Activated CD4-positive, alpha-beta T cell treated with anti-CD3 and anti-CD28 coated beads for 36 hours (primary cell): Measurements from ENCODE around the gene CRACR2A. TPM values are rescaled to one million over a fixed set of nuclear protein-coding genes. Genes with fewer than 3 reads are reported as not detected.

Experiments used
- ATAC-seq: fragments of 200-7000 bp; cut with Tn5 transposase; one replicate; pipeline ENCODE4 v1.10.0; 2021; ENCODE audit warnings: mild to moderate bottlenecking, moderate library complexity
- CTCF ChIA-PET: fragments of 350-600 bp; sonication (Branson Sonifier 250); formaldehyde crosslinking; loops from one replicate; lab custom pipeline; 2021; ENCODE audit warnings: antibody characterized with exemption; lab: Charles Lee
- POLR2A ChIA-PET: fragments of 350-600 bp; sonication (Branson Sonifier 250); formaldehyde crosslinking; loops from one replicate; lab custom pipeline; 2021; ENCODE audit warnings: antibody characterized with exemption, inconsistent platforms; lab: Charles Lee
- DNase-seq: peaks from one replicate; pipeline ENCODE4 v3.0.0-alpha.2; 2020
- H3K27ac Mint-ChIP-seq: one replicate; pipeline ENCODE4 v1.8.0; 2021; ENCODE audit warnings: mixed read lengths
- H3K27me3 Mint-ChIP-seq: one replicate; pipeline ENCODE4 v1.8.0; 2021; ENCODE audit warnings: mixed read lengths
- H3K36me3 Mint-ChIP-seq: one replicate; pipeline ENCODE4 v1.8.0; 2021; ENCODE audit warnings: low read depth, mixed read lengths
- H3K4me1 Mint-ChIP-seq: one replicate; pipeline ENCODE4 v1.8.0; 2021; ENCODE audit warnings: mixed read lengths
- H3K4me3 Mint-ChIP-seq: one replicate; pipeline ENCODE4 v1.8.0; 2021; ENCODE audit warnings: mild to moderate bottlenecking, moderate library complexity, mixed read lengths
- H3K9me3 Mint-ChIP-seq: one replicate; pipeline ENCODE4 v1.8.0; 2021; ENCODE audit warnings: low read depth, mixed read lengths
- intact Hi-C, 2 experiments: fragments of 100-400 bp; cut with DNase I in 1 of 2; cut with micrococcal nuclease in 1 of 2; formaldehyde crosslinking; loops; one replicate each; pipeline versions ENCODE4 v1.14.2 to v1.15.1; 2022 to 2024; cut with DNase I, micrococcal nuclease
- total RNA-seq, 2 experiments: library from RNA; stranded (reverse); gene quantifications; one replicate each; pipeline ENCODE4 v1.2.3, GENCODE V29; 2021

The CRACR2A gene
- total RNA-seq, 2 experiments from 2014 or later, result 19.2 to 22.5 TPM

DNA sequence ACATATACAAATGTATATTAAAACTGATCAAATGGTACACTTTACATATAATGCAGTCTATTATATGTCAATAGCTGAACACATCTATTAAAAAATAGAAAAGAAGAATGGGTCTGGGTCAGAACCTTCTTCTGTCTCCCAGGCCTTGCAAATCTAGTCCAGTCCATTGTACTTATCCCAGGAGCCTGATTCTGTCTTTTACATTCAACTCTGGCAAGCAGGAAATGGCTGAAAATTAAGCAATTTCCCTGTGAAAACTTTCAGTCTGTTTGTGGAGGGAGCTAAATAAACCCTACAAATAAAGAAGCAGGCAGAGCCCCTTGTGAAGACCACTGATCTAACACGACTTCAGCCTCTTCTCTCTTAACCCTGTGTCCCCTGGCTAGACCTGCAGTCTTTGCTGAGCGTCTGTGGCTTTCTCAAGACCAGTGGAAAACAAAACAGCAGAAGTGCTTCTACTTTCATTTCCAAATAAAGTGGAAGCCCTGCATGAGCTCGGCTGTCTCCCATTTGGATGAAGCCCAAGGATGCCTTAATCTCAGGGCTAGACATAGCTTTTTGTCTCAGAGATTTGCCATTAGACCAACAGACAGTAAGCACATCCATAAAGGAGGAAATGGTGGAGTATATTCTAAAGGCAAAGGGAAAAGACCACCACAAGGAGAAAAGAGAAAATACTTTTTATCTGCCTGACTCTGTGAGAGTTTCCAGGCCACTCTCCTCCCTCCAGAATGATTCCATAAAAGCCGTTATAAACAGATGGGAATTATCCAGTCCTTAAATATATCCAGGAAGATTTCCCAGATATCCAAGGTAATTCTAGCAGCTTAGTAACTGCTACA, 48.2 kb downstream of the CRACR2A start:
- DNase-seq (no peak), ATAC-seq (no peak)
- Mint-ChIP-seq H3K9me3 (peaks cover 11% of the 10 kb centered on the region), H3K4me3 (no peak overlapping the region), H3K4me1 (no peaks in the 10 kb centered on the region), H3K27ac (no peak overlapping the region), H3K36me3 (peaks cover 33% of the 10 kb centered on the region), H3K27me3 (no peaks in the 10 kb centered on the region)
- POLR2A ChIA-PET, result no interaction called here
- CTCF ChIA-PET, result interaction anchor here (0.6 kb wide), 1 partner anchor 510 kb away, joined by 3 read pairs; no protein-coding TSS in a partner anchor
- intact Hi-C loops, result no loop called here

GRCh38 chr12:3700861-3701260, 52.0 kb downstream of the CRACR2A start:
- no peaks in the 10 kb centered on the region for H3K27me3 Mint-ChIP-seq
- CTCF ChIA-PET, result no interaction called here
- intact Hi-C loops, result no loop called here
- no peaks in the 10 kb centered on the region for H3K4me1 Mint-ChIP-seq
- ATAC-seq (no peak), DNase-seq (no peak)
- POLR2A ChIA-PET, result no interaction called here
- H3K27ac Mint-ChIP-seq, result no peak overlapping the region
- peaks cover 27% of the 10 kb centered on the region for H3K36me3 Mint-ChIP-seq
- H3K9me3 Mint-ChIP-seq, result peaks cover 11% of the 10 kb centered on the region
- no peak overlapping the region for H3K4me3 Mint-ChIP-seq

DNA sequence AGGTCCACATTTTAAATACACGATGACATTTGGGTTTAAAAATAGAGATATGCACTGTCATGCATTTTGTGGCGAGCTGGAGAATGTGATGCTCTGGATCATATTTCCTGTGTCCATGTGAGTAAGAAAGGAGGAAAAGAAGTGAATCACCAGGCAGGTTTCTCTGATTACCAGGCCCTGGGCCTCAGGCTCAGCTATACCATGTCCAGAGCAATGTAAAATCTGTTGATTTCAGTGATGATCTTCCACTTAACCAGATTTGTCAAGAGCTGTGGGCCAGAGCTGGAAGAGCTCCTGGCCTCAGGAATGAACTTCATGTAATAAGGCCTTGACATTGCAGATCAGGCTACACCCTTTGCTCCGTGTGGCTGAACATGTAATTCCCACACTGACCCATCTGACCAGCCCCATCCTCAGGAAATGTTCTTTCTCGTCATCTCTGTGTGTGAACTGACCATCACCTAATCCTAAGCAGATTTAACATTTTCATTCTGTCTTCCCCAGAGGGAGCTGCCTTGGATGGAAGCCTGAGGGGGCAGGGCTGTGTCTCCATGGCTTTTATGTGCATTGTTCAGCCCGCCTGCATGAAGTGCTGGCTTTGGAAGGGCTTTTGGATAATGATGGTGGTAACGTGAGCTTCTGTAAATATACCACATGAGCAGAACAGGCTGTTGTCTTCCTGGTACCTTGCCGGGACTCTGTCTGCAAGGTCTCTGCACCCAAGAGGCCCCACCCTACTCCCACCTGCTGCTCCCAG, 54.5 kb downstream of the CRACR2A start:
- Mint-ChIP-seq H3K36me3 (peaks cover 12% of the 10 kb centered on the region), H3K27me3 (no peaks in the 10 kb centered on the region), H3K27ac (no peak overlapping the region), H3K4me1 (no peaks in the 10 kb centered on the region), H3K9me3 (peaks cover under 1% of the 10 kb centered on the region), H3K4me3 (no peak overlapping the region)
- intact Hi-C loops, result no loop called here
- ChIA-PET CTCF (interaction anchor here (0.6 kb wide), 1 partner anchor 79 kb away, joined by 3 read pairs; no protein-coding TSS in a partner anchor), POLR2A (no interaction called here)
- no peak for DNase-seq
- no peak for ATAC-seq

- H3K27ac Mint-ChIP-seq, result no peak overlapping the region
- H3K4me3 Mint-ChIP-seq, result no peak overlapping the region
- no peaks in the 10 kb centered on the region for H3K4me1 Mint-ChIP-seq
- ATAC-seq (no peak), DNase-seq (no peak)
- no peaks in the 10 kb centered on the region for H3K27me3 Mint-ChIP-seq
- POLR2A ChIA-PET, result no interaction called here
- CTCF ChIA-PET, result interaction anchor here (1.0 kb wide), 1 partner anchor 106 kb away, joined by 3 read pairs; no protein-coding TSS in a partner anchor
- intact Hi-C loops, result no loop called here
- H3K36me3 Mint-ChIP-seq, result peaks cover 13% of the 10 kb centered on the region
- no peaks in the 10 kb centered on the region for H3K9me3 Mint-ChIP-seq
Observed at GRCh38 chr12:3697311-3697870, 55.5 kb downstream of the CRACR2A start.

GRCh38 chr12:3694673-3695072, 58.2 kb downstream of the CRACR2A start:
- H3K4me3 Mint-ChIP-seq, result no peak overlapping the region
- POLR2A ChIA-PET, result no interaction called here
- no peak overlapping the region for H3K27ac Mint-ChIP-seq
- H3K36me3 Mint-ChIP-seq, result peaks cover 28% of the 10 kb centered on the region
- H3K4me1 Mint-ChIP-seq, result no peaks in the 10 kb centered on the region
- intact Hi-C loops, result no loop called here
- no peak for ATAC-seq
- CTCF ChIA-PET, result interaction anchor here (0.9 kb wide), 1 partner anchor 78 kb away, joined by 3 read pairs; no protein-coding TSS in a partner anchor
- H3K27me3 Mint-ChIP-seq, result no peaks in the 10 kb centered on the region
- no peak for DNase-seq
- H3K9me3 Mint-ChIP-seq, result peaks cover 2% of the 10 kb centered on the region

DNA sequence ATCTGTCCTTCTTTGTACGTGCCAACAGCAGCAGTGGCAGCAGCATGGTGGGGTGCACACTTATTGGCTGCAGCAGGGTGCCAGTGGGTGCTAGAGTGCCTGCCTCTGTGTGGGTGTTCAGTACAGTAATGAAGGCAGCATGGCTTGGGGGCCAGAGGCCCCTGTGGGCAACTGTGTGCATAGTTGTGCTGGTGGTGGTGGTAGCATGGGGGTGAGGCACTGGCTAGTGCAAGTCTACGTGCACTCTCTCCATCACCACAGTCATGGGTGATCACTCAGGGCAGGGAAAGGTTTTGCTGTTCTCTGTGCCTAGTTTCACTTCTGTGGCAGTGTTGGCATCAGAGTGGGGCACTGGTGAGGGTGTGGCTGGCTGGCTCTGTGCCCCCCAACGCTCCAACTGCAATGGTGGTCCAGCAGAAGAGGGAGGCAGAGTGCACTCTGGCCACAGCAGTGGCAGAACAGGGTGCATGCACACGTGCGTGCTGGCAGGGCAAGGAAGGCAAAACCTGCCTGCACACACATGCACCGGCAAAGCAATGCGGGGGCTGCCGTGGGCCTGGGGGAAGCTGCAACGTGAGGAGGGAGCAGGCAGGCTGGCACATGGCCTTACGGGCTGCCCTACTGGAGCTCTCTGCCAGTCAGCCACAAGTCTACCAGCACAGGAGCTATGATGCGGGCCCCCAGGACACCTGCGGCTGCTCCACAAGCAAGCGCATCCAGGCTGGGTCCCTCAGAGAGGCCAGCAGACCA, 60.1 kb downstream of the CRACR2A start:
- POLR2A ChIA-PET, result no interaction called here
- no peak overlapping the region for H3K27ac Mint-ChIP-seq
- DNase-seq (no peak), ATAC-seq (no peak)
- H3K27me3 Mint-ChIP-seq, result no peaks in the 10 kb centered on the region
- CTCF ChIA-PET, result interaction anchor here (0.6 kb wide), 2 partner anchors 320 to 603 kb away, joined by 3 read pairs; no protein-coding TSS in a partner anchor
- peaks cover 2% of the 10 kb centered on the region for H3K9me3 Mint-ChIP-seq
- no peak overlapping the region for H3K4me3 Mint-ChIP-seq
- no peaks in the 10 kb centered on the region for H3K4me1 Mint-ChIP-seq
- H3K36me3 Mint-ChIP-seq, result peaks cover 44% of the 10 kb centered on the region
- intact Hi-C loops, result no loop called here

DNA sequence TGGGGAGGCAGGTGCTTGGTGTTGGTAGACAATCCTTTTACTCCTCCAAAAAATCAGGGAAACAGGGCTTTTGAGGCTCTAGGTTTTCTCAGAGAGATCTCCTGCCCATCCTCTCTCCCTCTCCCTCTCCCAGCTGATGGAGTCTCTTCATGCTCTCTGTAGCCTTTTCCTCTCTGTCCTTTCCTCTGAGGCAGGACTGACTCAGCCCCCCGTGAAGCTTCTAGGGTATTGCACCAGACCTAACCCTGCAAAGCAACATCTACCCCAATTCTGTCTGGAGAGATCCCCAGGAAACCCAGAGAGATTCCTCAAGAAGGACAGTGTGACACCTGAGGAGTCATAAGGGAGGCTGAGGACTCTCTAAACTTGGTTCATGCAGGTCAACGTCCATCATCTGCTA, 66.4 kb downstream of the CRACR2A start:
- Mint-ChIP-seq H3K4me3 (no peak overlapping the region), H3K9me3 (peaks cover 2% of the 10 kb centered on the region), H3K27me3 (no peaks in the 10 kb centered on the region), H3K27ac (peak overlapping the region; percentile 33), H3K36me3 (peaks cover 41% of the 10 kb centered on the region), H3K4me1 (no peaks in the 10 kb centered on the region)
- POLR2A ChIA-PET, result no interaction called here
- ATAC-seq (no peak), DNase-seq (no peak)
- CTCF ChIA-PET, result no interaction called here
- intact Hi-C loops, result no loop called here

DNA sequence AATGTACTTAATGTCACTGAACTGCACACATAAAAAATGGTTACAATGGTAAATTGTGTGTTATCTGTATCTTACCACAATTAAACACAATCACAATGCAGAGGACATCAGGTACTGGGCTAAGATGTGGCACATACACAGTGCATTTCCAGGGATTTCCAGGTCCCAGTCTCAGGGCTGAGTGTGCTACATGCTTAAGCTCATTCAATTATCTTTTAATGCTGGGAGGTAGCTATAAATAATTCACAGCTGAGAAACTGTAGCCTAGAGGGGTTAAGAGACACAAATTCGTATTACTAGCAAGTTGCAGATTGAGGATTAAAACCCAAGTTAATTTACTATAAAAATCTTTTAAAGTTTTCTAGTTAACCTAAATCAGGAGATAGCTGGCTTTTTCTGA, 67.1 kb downstream of the CRACR2A start:
- Mint-ChIP-seq H3K36me3 (peaks cover 39% of the 10 kb centered on the region), H3K27me3 (no peaks in the 10 kb centered on the region), H3K4me1 (no peaks in the 10 kb centered on the region), H3K27ac (no peak overlapping the region), H3K4me3 (no peak overlapping the region), H3K9me3 (peaks cover 2% of the 10 kb centered on the region)
- DNase-seq (no peak), ATAC-seq (no peak)
- ChIA-PET POLR2A (no interaction called here), CTCF (no interaction called here)
- intact Hi-C loops, result no loop called here

GRCh38 chr12:3684449-3685051, 68.4 kb downstream of the CRACR2A start:
- ATAC-seq (no peak), DNase-seq (no peak)
- Mint-ChIP-seq H3K27me3 (no peaks in the 10 kb centered on the region), H3K27ac (no peak overlapping the region), H3K36me3 (peaks cover 32% of the 10 kb centered on the region), H3K4me3 (no peak overlapping the region), H3K4me1 (no peaks in the 10 kb centered on the region), H3K9me3 (no peaks in the 10 kb centered on the region)
- intact Hi-C loops, result no loop called here
- ChIA-PET POLR2A (no interaction called here), CTCF (no interaction called here)

DNA sequence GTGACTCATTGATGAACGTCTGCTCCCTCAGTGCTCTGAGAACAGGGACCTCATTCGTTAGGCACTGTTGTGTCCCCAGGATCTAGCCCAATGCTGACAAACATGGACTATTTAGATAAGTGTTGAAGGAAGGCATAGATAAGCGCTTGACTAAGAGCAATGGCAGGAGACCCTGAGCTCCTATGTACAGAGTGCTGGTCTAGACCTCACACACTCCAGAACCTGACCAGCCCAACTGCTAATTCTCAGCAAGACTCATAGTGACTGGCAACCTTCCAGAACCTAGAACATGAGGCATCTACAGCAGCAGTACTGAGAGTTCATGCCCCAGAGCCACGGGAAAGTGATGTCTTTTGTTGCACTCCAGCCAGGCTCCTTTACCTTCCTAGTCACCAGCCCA, 69.2 kb downstream of the CRACR2A start:
- ChIA-PET POLR2A (no interaction called here), CTCF (no interaction called here)
- Mint-ChIP-seq H3K27ac (no peak overlapping the region), H3K36me3 (peaks cover 31% of the 10 kb centered on the region), H3K27me3 (no peaks in the 10 kb centered on the region), H3K9me3 (no peaks in the 10 kb centered on the region), H3K4me1 (no peaks in the 10 kb centered on the region), H3K4me3 (no peak overlapping the region)
- DNase-seq (no peak), ATAC-seq (no peak)
- intact Hi-C loops, result no loop called here
